SJCRH30 (cell line): Measurements from ENCODE around the gene SORCS2. TPM values are rescaled to one million over a fixed set of nuclear protein-coding genes. Genes with fewer than 3 reads are reported as not detected.

Source experiments
- DNase-seq, 2 experiments: peaks; one replicate each; pipeline ENCODE4 v3.0.0-alpha.2; 2015 to 2020
- H3K27ac ChIP-seq: fragments of 250-450 bp; sonication (Bioruptor Pico); 2 replicates; pipeline ENCODE4 v1.5.1; 2020; ENCODE audit warnings: mild to moderate bottlenecking, moderate library complexity
- H3K27me3 ChIP-seq: fragments of 250-450 bp; sonication (Bioruptor Pico); 2 replicates; pipeline ENCODE4 v1.5.1; 2020; ENCODE audit warnings: mild to moderate bottlenecking, moderate library complexity
- H3K36me3 ChIP-seq: fragments of 250-450 bp; sonication (Bioruptor Pico); 2 replicates; pipeline ENCODE4 v1.5.1; 2020; ENCODE audit warnings: mild to moderate bottlenecking, moderate library complexity
- H3K4me1 ChIP-seq: fragments of 250-450 bp; sonication (Bioruptor Pico); 2 replicates; pipeline ENCODE4 v1.5.1; 2020; ENCODE audit warnings: mild to moderate bottlenecking, moderate library complexity
- H3K4me3 ChIP-seq: fragments of 250-450 bp; sonication (Bioruptor Pico); 2 replicates; pipeline ENCODE4 v1.5.1; 2020; ENCODE audit warnings: mild to moderate bottlenecking, moderate library complexity
- H3K9me3 ChIP-seq: fragments of 250-450 bp; sonication (Bioruptor Pico); replicated peaks from 2 replicates; pipeline ENCODE4 v1.5.1; 2020; ENCODE audit warnings: mild to moderate bottlenecking, moderate library complexity
- total RNA-seq: library from RNA; depleted of rRNA; stranded (reverse); fragments of >200 nt; shearing (Covaris generic); gene quantifications from 2 replicates; pipeline ENCODE4 v1.2.3, GENCODE V29; 2014

Gene SORCS2
- total RNA-seq, 1 experiment from 2014 or later: 1.4 TPM

DNA sequence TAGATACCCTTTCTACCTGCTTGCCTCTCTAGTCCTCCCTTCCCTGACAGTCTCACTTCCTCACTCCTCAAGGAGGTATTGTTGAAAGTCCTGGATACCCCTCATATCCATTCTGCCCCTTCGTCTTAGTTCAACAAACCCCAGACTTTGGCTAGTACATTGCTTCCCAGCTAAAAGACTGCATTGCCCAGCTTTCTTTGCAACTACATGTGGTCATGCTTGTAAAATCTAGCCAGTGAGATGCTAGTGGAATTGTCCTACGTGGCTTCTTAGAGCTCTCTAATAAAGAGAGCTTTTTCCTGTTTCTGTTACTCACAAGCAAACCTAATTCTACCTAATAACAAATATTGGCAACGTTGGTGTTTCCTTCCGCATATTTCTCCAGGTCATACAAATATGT is 480.3 kb downstream of the SORCS2 start:
- peaks cover 9% of the 10 kb centered on the region; the same call in 1 of the 2 replicates for H3K27me3 ChIP-seq
- H3K4me3 ChIP-seq: no peak overlapping the region
- no peak for DNase-seq
- no peaks in the 10 kb centered on the region for H3K36me3 ChIP-seq
- H3K9me3 ChIP-seq: no peaks in the 10 kb centered on the region
- no peak overlapping the region for H3K27ac ChIP-seq
- no peaks in the 10 kb centered on the region for H3K4me1 ChIP-seq

DNA sequence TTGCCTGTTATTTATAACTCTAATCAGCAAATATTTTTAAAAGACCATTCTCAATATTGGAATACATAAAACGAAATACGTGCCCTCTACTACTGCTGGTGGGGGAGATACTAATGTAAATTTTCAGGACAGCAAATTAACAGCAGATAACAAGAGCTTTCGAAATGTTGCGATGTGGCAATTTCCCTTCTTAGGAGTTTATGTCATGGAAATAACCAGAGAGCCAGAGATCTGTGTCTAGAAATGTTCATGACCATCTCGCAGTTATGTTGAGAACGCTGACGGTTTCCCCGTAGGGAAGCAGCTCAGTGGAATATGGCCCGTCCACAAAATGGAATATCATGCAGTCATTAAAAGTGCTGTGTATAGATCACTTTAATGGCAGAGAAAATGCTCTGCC is 480.8 kb downstream of the SORCS2 start:
- H3K9me3 ChIP-seq: no peaks in the 10 kb centered on the region
- peaks cover 9% of the 10 kb centered on the region; the same call in 1 of the 2 replicates for H3K27me3 ChIP-seq
- H3K4me1 ChIP-seq: no peaks in the 10 kb centered on the region
- H3K4me3 ChIP-seq: no peak overlapping the region
- H3K36me3 ChIP-seq: no peaks in the 10 kb centered on the region
- DNase-seq: no peak
- no peak overlapping the region for H3K27ac ChIP-seq

DNA sequence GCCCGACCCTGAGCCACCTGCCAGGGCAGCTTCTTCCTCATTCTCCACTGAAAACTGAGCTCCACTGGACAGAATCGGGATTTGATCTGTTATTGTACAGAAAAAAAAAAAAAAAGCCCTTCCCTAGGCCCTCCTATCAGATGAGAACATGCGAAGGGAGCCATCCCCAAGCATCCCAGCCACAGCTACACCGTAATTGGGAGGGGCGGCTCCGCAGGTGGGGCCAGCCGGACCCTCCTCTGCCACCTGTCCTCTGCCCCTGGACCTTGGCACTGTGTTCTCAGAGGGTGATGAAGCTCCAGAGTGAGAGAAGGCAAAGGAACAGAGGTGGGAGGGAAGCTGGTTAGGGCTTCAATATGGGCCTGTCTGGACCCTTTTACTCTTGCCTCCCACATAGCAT is 482.4 kb downstream of the SORCS2 start:
- Histone ChIP-seq H3K4me3 (no peak overlapping the region), H3K9me3 (no peaks in the 10 kb centered on the region), H3K36me3 (no peaks in the 10 kb centered on the region), H3K27me3 (peaks cover 9% of the 10 kb centered on the region; the same call in 1 of the 2 replicates), H3K4me1 (no peaks in the 10 kb centered on the region), H3K27ac (no peak overlapping the region)
- DNase-seq: no peak

DNA sequence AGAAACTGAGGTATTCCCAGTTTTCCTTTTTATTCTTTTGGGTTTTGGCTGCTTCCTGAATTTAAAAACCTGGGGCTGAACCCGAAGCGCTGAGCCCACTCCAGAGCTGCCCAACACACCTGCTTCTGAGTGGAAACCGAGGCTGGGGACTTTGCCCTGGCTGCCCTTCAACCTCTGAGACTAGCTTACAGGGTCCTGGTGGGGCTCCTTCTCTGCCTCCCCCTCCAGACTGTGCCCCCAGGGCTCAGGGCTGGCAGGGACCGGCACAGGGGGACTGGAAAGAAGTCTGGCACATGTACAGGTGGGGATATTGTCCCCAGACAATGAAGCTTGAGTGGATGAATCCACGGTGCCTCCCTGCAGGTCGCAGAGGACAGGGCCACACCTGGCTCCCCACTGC is 482.8 kb downstream of the SORCS2 start:
- Histone ChIP-seq H3K9me3 (no peaks in the 10 kb centered on the region), H3K4me1 (no peaks in the 10 kb centered on the region), H3K4me3 (no peak overlapping the region), H3K36me3 (no peaks in the 10 kb centered on the region), H3K27me3 (peaks cover 8% of the 10 kb centered on the region; the same call in 1 of the 2 replicates), H3K27ac (no peak overlapping the region)
- no peak for DNase-seq

DNA sequence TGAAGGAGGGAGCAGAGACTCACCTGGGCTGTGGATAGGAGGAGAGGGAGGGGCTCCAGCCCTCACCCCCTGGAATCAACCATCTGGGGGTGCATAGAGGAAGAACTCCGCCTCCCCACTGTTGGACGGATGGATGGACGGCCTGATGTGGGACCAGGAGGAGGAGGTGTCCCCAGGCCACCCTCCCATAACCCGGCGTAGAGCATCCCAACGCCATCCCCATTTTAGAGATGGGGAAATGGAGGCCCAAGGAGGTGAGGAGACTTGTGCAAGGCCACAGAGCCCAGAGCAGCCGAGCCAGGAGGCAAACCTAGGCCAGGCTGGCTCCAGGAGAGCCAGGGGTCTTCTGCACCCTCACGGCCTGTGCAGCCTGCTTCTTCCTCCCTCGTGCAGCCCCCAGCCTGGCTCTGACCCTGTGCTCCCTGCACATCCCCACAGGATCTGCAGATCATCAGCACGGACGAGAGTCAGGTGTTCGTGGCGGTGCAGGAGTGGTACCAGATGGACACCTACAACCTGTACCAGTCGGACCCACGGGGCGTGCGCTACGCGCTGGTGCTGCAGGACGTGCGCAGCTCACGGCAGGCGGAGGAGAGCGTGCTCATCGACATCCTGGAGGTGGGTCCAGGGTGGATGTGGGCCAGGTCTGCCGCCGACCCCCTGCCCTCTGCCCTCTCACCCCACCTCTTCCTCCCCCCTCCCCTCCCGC is 483.4 kb downstream of the SORCS2 start:
- H3K36me3 ChIP-seq: no peaks in the 10 kb centered on the region
- H3K9me3 ChIP-seq: no peaks in the 10 kb centered on the region
- H3K27me3 ChIP-seq: peaks cover 6% of the 10 kb centered on the region; the same call in 1 of the 2 replicates
- no peak overlapping the region for H3K27ac ChIP-seq
- DNase-seq: no peak
- H3K4me3 ChIP-seq: no peak overlapping the region
- no peaks in the 10 kb centered on the region for H3K4me1 ChIP-seq

DNA sequence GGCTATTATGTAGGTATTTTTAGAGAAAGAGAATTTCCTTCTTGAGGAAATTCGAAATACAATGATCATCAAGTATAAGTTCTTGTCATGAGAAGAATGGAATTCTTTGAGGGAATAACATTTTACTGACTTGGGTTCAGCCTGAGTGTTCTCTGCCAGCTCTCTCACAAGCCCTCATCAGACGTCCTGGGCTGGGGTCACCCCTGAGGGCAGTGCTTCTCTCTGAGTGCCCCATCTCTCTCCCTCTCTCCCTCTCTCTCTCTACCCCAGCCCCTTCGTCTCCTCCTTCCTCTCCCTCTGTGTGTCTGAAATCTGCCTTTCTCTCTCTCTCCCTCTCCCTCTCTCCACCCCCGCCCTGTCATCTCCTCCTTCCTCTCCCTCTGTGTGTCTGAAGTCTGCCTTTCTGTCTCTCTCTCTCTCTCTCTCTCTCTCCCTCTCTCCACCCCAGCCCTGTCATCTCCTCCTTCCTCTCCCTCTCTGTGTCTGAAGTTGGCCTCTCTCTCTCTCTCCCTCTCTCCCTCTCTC is 484.1 kb downstream of the SORCS2 start:
- no peak for DNase-seq
- peaks cover 6% of the 10 kb centered on the region; the same call in 1 of the 2 replicates for H3K27me3 ChIP-seq
- no peak overlapping the region for H3K27ac ChIP-seq
- no peaks in the 10 kb centered on the region for H3K9me3 ChIP-seq
- no peaks in the 10 kb centered on the region for H3K4me1 ChIP-seq
- H3K4me3 ChIP-seq: no peak overlapping the region
- H3K36me3 ChIP-seq: no peaks in the 10 kb centered on the region

DNA sequence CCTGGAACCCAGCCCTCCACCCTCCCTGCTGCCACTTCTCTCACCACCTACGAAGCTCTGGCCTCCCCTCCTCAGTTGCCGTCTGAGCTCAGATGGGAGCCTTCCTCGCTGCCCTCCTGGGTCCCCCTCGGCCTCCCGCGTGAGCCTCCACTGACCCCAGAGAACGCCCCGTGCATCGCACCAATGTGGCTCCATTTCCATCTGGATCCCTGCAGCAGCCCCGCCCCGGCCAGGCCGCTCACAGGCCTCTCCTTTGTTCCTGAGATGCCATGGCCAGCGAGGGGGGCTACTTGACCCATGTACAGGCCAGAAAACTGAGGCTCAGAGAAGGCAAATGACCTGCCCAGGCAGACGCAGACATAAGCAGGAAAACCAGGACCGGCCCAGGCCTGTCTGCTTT is 484.7 kb downstream of the SORCS2 start:
- no peak for DNase-seq
- peaks cover 6% of the 10 kb centered on the region; the same call in 1 of the 2 replicates for H3K27me3 ChIP-seq
- H3K9me3 ChIP-seq: no peaks in the 10 kb centered on the region
- no peaks in the 10 kb centered on the region for H3K36me3 ChIP-seq
- H3K27ac ChIP-seq: no peak overlapping the region
- H3K4me3 ChIP-seq: no peak overlapping the region
- H3K4me1 ChIP-seq: no peaks in the 10 kb centered on the region

DNA sequence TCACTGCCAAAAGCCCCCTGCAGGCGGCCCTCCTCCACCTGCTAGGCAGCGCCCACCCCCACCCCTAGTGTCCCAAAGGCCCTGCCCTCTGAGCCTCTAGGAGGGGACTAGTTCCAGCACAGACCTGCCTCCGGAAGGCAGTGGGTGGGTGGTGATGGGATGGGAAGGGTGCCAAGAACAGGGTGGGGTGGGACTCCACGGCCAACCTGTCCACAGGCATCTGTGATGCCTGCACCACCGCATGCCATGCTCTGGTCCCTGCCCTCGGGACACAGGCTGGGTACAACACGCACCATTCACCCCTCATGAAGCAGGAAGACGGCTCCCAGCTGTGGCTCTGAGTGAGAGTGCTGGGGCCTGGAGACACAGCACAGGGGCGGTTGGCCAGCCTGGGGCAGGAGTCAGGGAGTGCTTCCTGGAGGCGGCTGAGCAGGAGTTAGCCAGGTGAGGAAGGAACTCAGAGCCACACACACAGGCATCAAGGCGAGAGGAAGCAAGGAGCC is 485.5 kb downstream of the SORCS2 start:
- Histone ChIP-seq H3K4me3 (no peak overlapping the region), H3K36me3 (no peaks in the 10 kb centered on the region), H3K9me3 (no peaks in the 10 kb centered on the region), H3K4me1 (no peaks in the 10 kb centered on the region), H3K27me3 (peaks cover 1% of the 10 kb centered on the region; the same call in 1 of the 2 replicates), H3K27ac (no peak overlapping the region)
- no peak for DNase-seq

DNA sequence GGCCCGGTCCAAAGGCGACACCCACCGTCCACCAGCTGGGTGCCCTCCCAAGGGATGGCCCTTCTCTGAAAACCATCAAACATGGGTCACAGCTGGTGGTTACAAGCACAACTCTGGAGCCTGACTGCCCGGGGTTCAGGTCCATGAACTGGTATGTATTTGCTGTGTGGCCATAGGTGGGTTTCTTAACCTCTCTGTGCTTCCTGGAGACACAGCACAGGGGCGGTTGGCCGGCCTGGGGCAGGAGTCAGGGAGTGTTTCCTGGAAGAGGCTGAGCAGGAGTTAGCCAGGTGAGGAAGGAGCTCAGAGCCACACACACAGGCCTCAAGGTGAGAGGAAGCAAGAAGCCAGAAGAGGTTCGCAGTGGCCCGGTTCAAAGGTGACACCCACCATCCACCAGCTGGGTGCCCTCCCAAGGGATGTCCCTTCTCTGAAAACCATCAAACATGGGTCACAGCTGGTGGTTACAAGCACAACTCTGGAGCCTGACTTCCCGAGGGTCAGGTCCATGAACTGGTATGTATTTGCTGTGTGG is 486.0 kb downstream of the SORCS2 start:
- H3K27ac ChIP-seq: no peak overlapping the region
- H3K4me1 ChIP-seq: no peaks in the 10 kb centered on the region
- H3K9me3 ChIP-seq: no peaks in the 10 kb centered on the region
- H3K36me3 ChIP-seq: no peaks in the 10 kb centered on the region
- no peak overlapping the region for H3K4me3 ChIP-seq
- DNase-seq: no peak
- H3K27me3 ChIP-seq: no peaks in the 10 kb centered on the region; the same call in 1 of the 2 replicates

DNA sequence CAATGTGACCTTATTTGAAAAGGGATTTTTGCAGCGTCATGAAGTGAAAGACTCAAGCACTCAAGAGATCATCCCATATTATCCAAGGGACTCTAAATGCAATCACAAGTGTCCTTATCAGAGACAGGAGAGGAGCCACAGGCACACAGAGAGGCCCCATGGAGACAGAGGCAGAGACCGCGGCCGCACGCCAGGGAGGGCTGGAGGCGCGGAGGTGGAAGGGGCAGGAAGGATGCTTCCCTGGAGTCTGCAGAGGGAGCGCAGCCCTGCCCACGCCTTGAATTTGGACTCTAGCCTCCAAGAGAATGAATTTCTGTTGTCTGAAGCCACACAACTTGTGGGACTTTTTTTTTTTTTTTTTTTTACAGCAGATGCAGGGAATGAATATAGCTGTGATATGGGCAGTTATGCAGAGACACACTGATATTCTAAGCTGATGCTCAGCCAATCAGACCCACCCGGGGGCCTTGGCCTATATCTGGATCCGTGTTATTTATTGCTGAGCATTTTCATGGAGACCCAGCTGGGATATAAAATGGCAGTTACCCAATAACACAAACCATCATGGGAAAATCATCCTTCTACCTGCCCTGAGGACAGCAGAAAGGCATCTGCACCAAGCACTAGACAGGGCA is 487.2 kb downstream of the SORCS2 start:
- H3K27me3 ChIP-seq: no peaks in the 10 kb centered on the region; the same call in 1 of the 2 replicates
- no peaks in the 10 kb centered on the region for H3K36me3 ChIP-seq
- H3K4me1 ChIP-seq: no peaks in the 10 kb centered on the region
- H3K9me3 ChIP-seq: no peaks in the 10 kb centered on the region
- H3K4me3 ChIP-seq: no peak overlapping the region
- DNase-seq: no peak
- H3K27ac ChIP-seq: no peak overlapping the region

DNA sequence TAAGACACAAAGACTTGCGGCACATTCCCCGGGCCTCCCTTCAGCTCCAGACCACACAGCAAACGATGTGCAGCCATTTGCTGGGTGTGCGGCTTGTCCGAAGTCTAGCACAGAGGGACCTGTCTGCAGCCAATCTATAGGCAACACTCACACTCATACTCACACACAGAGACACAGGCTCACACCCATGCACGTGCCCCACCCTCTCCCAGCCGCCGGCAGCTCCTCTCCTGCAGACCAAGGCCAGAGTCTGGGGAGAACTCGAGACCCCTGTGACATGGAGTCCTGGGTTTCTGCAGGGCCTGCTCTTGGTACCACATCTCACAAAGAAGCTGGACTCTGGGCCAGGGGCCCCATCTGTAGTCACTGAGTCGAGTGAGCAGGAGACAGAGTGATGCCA is 487.8 kb downstream of the SORCS2 start:
- no peaks in the 10 kb centered on the region for H3K9me3 ChIP-seq
- no peak overlapping the region for H3K27ac ChIP-seq
- H3K4me3 ChIP-seq: no peak overlapping the region
- H3K27me3 ChIP-seq: no peaks in the 10 kb centered on the region; the same call in 1 of the 2 replicates
- H3K4me1 ChIP-seq: no peaks in the 10 kb centered on the region
- no peaks in the 10 kb centered on the region for H3K36me3 ChIP-seq
- DNase-seq: no peak

DNA sequence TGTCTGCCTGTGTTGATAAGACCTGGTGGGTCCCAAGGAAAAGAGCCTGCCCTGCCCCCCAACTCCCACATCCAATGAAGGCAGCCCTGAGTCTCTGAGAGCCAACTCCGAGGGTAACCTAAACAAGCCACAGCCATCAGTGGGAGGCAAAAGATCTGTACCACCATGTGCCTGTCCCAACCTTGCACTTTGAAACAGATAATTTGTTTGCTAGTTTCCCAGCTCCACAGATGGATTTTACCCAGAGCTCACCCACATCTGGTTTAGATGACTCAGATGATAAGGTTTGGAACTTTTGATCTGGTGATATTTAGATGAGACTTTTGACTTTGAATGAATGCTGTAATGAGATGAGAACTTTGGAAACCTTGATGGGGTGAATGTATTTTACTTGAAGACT is 488.4 kb downstream of the SORCS2 start:
- H3K27ac ChIP-seq: no peak overlapping the region
- DNase-seq: no peak
- H3K36me3 ChIP-seq: no peaks in the 10 kb centered on the region

DNA sequence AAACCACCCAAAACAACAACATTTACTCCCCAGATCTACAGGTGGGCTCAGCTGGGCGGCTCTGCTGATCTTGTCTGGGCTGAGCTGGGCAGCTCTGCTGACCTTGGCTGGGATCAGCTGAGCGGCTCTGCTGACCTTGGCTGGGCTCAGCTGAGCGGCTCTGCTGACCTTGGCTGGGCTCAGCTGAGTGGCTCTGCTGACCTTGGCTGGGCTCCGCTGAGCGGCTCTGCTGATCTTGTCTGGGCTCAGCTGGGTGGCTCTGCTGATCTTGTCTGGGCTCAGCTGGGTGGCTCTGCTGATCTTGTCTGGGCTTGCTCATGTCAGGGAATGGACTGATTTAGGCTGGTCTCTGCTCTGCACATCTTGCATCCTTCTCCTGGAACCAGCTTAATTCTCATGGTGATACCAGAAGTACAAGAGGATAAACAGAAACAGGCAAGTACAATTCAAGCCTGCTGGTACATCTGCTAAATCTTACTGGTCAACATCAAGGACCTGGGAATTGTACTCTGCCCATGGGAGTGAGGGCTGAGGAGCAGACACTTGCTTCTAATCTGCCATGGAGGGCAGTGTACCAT is 490.9 kb downstream of the SORCS2 start:
- H3K4me3 ChIP-seq: no peak overlapping the region
- H3K36me3 ChIP-seq: no peaks in the 10 kb centered on the region
- H3K27ac ChIP-seq: no peak overlapping the region
- no peaks in the 10 kb centered on the region; the same call in 1 of the 2 replicates for H3K27me3 ChIP-seq
- H3K9me3 ChIP-seq: no peaks in the 10 kb centered on the region
- no peak for DNase-seq
- H3K4me1 ChIP-seq: no peaks in the 10 kb centered on the region

More for the DNA sequence above, 488.4 kb downstream of the SORCS2 start:
- Histone ChIP-seq H3K9me3 (no peaks in the 10 kb centered on the region), H3K27me3 (no peaks in the 10 kb centered on the region; the same call in 1 of the 2 replicates), H3K4me1 (no peaks in the 10 kb centered on the region), H3K4me3 (no peak overlapping the region)

DNA sequence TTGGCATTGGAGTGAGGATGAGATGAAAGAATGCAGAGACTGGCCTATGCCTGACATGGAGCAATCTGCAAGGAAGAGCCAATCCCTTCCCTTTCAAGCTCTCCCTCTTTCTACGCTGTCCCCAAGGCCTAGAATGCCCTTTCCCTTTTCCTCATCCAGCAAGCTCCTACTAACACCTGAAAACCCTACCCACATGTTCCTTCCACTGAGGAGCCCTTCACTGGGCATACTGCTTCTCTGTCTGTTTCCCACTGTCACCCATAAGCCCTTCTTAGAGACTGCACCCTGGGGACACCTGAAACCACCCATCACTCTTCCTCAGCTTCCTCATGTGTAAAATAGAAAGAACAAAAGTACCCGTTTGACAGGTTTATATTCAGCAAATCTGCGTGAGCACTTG is 492.0 kb downstream of the SORCS2 start:
- Histone ChIP-seq H3K9me3 (no peaks in the 10 kb centered on the region), H3K36me3 (no peaks in the 10 kb centered on the region), H3K4me1 (no peaks in the 10 kb centered on the region), H3K4me3 (no peak overlapping the region), H3K27ac (no peak overlapping the region), H3K27me3 (no peaks in the 10 kb centered on the region; the same call in 1 of the 2 replicates)
- DNase-seq: no peak
